Measurements from ENCODE around the gene CPB2. TPM values are rescaled to one million over a fixed set of nuclear protein-coding genes. Genes with fewer than 3 reads are reported as not detected.

CPB2 gene
- total and polyA plus RNA-seq, 2 donors, result 0.05 to 0.16 TPM

DNA sequence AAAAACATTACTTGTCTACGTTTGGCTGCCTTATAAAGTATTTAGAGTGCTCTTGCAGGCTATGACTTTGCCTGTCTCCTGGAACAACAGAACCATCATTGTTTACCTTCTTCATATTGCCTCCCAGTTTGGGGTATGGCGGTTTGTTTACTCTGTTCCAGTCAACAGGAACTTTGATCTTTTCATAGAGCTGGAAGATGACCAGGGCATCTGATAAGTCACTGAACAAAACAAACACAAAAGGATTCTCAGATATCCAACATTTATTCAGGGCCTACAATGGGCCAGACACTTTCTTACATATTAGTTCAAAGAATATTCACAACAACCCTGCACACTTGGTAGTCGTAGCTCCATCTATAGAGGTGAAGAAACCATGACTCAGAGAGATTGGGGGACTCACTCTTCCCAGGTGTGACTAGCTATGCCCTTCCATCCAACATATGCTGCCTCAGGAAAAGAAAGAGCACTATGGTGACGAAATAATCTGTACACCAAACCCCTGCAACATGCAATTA is 38.4 kb upstream of the CPB2 start:
- no peak overlapping the region for H3K27ac ChIP-seq (ENCODE audit: low read depth in 1 of 2, low read length in 1 of 2)
- H3K9me3 ChIP-seq (ENCODE audit: control insufficient read depth in 2 of 2, insufficient read depth in 1 of 2, low read length in 1 of 2), result no peaks in the 10 kb centered on the region
- WGBS, result 97% methylated on average over 4 of the region's 4 CpGs
- H3K4me1 ChIP-seq (ENCODE audit: control insufficient read depth in 2 of 2, insufficient read depth in 2 of 2, low read length in 2 of 2), result peaks cover 0 to 3% of the 10 kb centered on the region in 2 donors
- DNase-seq (ENCODE audit: low read depth in 6 of 9, low spot score in 9 of 9), result no peak
- H3K36me3 ChIP-seq (ENCODE audit: control insufficient read depth in 2 of 2, insufficient read depth in 2 of 2, low read length in 1 of 2), result peaks cover 54 to 89% of the 10 kb centered on the region in 2 donors
- no peak overlapping the region for H3K4me3 ChIP-seq (ENCODE audit: low read length in 2 of 2)
- no peaks in the 10 kb centered on the region for H3K27me3 ChIP-seq (ENCODE audit: control insufficient read depth in 2 of 2, insufficient read depth in 1 of 2, low read length in 1 of 2)

DNA sequence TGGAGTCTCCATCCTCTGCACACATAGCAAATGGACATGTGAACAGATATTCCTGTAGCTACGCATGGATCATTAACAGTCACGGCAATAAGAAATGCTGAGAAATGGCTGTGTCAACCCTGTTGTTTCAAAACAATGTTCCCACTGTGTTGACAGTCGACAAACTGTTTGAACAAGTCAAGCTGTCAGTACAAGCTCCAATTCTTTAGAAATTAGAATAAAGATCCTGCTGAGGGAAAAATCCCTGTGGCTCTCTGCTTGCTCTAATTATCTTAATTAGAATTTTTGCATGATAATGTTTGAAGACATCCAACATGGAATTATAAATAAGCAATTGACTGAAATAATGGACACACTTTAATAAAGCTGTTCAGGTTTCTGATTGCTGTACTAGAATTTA is 37.9 kb upstream of the CPB2 start:
- Histone ChIP-seq H3K4me1 (ENCODE audit: control insufficient read depth in 2 of 2, insufficient read depth in 2 of 2, low read length in 2 of 2) (no peaks in the 10 kb centered on the region), H3K27ac (ENCODE audit: low read depth in 1 of 2, low read length in 1 of 2) (no peak overlapping the region), H3K36me3 (ENCODE audit: control insufficient read depth in 2 of 2, insufficient read depth in 2 of 2, low read length in 1 of 2) (peaks cover 55 to 89% of the 10 kb centered on the region in 2 donors), H3K9me3 (ENCODE audit: control insufficient read depth in 2 of 2, insufficient read depth in 1 of 2, low read length in 1 of 2) (no peaks in the 10 kb centered on the region), H3K27me3 (ENCODE audit: control insufficient read depth in 2 of 2, insufficient read depth in 1 of 2, low read length in 1 of 2) (no peaks in the 10 kb centered on the region), H3K4me3 (ENCODE audit: low read length in 2 of 2) (no peak overlapping the region)
- DNase-seq (ENCODE audit: low read depth in 6 of 9, low spot score in 9 of 9), result no peak
- 95% methylated on average over 3 of the region's 3 CpGs for WGBS

DNA sequence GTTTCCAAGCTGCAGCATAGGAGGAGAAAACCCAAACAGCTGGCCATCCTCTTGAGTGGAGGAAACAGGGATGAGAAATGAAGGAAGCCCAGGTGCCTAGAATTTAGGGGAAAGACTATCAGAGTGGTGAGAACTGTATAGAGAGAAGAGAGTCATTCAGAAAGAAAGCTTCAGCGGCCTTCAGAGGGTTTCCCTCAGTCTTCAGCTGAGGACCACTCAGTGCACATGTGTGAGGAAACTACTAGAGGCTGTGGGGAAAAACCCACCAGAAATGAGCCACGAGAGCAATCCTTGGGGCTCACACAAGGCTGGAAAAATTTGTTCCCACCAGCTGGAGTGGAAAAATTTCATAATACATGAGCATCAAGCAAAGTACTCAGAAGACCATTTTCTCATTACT is 35.2 kb upstream of the CPB2 start:
- H3K9me3 ChIP-seq (ENCODE audit: control insufficient read depth in 2 of 2, insufficient read depth in 1 of 2, low read length in 1 of 2), result no peaks in the 10 kb centered on the region
- no peaks in the 10 kb centered on the region for H3K27me3 ChIP-seq (ENCODE audit: control insufficient read depth in 2 of 2, insufficient read depth in 1 of 2, low read length in 1 of 2)
- H3K36me3 ChIP-seq (ENCODE audit: control insufficient read depth in 2 of 2, insufficient read depth in 2 of 2, low read length in 1 of 2), result peaks cover 67 to 93% of the 10 kb centered on the region in 2 donors
- DNase-seq (ENCODE audit: low read depth in 6 of 9, low spot score in 9 of 9), result no peak
- H3K4me3 ChIP-seq (ENCODE audit: low read length in 2 of 2), result no peak overlapping the region
- no peak overlapping the region for H3K27ac ChIP-seq (ENCODE audit: low read depth in 1 of 2, low read length in 1 of 2)
- H3K4me1 ChIP-seq (ENCODE audit: control insufficient read depth in 2 of 2, insufficient read depth in 2 of 2, low read length in 2 of 2), result peaks cover 0 to 3% of the 10 kb centered on the region in 2 donors
- 93% methylated on average over 2 of the region's 2 CpGs for WGBS

DNA sequence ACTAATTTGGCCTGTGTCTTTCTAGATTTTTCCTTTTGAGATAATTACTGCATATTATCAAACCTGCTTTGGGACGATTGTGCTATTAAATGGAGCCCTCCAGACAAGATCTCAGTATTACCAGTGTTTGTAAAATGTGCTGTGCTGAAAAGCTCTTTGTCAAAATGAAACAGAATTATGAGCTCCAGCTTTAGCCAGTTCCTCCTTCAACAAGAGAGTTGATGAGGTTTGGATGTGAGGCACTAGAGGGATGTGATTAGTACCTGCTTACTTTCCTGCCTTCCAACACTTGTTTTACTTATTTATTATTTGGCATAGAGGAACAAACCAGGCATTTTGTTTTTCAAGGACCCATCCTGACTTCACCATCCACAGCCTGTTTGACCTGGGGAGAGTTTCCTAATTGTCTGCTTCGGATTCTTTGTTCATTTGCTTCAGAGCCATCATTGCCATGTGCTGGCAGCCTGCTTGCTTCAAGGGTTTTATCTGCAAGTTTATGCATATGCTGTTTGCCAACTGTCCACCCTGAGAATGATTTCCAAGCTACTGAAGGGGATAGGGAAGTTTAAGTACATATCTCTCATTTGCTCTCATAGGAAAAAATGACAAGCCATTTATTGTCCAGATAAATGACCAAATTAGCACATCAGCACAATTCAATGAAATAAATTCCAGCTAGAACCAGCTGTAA is 32.9 kb upstream of the CPB2 start:
- Histone ChIP-seq H3K27ac (ENCODE audit: low read depth in 1 of 2, low read length in 1 of 2) (no peak overlapping the region), H3K9me3 (ENCODE audit: control insufficient read depth in 2 of 2, insufficient read depth in 1 of 2, low read length in 1 of 2) (no peaks in the 10 kb centered on the region), H3K4me3 (ENCODE audit: low read length in 2 of 2) (no peak overlapping the region), H3K36me3 (ENCODE audit: control insufficient read depth in 2 of 2, insufficient read depth in 2 of 2, low read length in 1 of 2) (peaks cover 58 to 92% of the 10 kb centered on the region in 2 donors), H3K4me1 (ENCODE audit: control insufficient read depth in 2 of 2, insufficient read depth in 2 of 2, low read length in 2 of 2) (peaks cover 0 to 6% of the 10 kb centered on the region in 2 donors), H3K27me3 (ENCODE audit: control insufficient read depth in 2 of 2, insufficient read depth in 1 of 2, low read length in 1 of 2) (no peaks in the 10 kb centered on the region)
- no peak for DNase-seq (ENCODE audit: low read depth in 6 of 9, low spot score in 9 of 9)
- WGBS, result 97% methylated on average over 2 of the region's 2 CpGs

DNA sequence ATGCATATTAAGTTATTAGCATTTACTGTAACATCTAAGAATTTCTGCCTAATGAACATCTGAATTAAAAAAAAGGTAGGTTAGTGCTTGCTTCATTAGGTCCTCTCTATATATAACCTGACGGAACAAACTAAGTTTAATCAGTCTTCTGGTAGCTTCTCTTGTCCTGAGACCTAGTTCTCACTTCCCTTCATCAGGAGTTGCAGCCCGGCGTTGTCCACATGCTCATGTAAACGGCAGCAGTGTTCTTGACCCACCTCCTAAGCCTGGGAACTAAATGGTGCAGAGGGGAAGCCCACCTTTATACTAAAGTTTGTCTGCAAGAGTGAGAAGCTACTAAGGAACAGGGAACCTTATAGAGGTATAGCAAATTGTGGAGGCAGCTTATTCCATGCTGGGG is 31.9 kb upstream of the CPB2 start:
- WGBS, result 96% methylated on average over 4 of the region's 4 CpGs
- peaks cover 66 to 95% of the 10 kb centered on the region in 2 donors for H3K36me3 ChIP-seq (ENCODE audit: control insufficient read depth in 2 of 2, insufficient read depth in 2 of 2, low read length in 1 of 2)
- no peak for DNase-seq (ENCODE audit: low read depth in 6 of 9, low spot score in 9 of 9)

DNA sequence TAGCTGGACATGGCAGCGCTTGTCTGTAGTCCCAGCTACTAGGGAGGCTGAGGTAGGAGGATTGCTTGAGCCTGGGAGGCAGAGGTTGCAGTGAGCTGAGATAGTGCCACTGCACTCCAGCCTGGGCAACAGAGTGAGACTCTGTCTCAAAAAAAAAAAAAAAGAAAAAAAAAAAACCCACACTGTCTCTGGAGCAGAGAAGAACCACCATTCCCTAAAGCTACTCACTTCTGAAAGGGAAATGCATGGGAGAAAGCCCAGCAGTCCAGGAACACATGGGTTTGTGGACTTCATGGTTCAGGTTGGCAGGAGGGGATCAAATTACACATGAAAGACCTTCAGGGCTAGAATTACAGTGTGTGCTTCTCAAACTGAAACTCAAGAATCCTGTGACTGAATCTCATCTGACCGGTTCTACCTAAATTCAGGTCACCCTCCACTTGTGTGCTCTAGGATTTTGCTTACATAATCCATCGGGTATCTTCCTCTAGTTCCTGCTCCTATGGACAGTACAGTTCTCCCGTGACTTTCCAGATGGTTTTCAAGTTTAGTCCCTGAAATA is 30.2 kb upstream of the CPB2 start:
- Histone ChIP-seq H3K9me3 (ENCODE audit: control insufficient read depth in 2 of 2, insufficient read depth in 1 of 2, low read length in 1 of 2) (no peaks in the 10 kb centered on the region), H3K4me1 (ENCODE audit: control insufficient read depth in 2 of 2, insufficient read depth in 2 of 2, low read length in 2 of 2) (peaks cover 0 to 24% of the 10 kb centered on the region in 2 donors), H3K27ac (ENCODE audit: low read depth in 1 of 2, low read length in 1 of 2) (peak overlapping the region; percentile 31 to 55), H3K36me3 (ENCODE audit: control insufficient read depth in 2 of 2, insufficient read depth in 2 of 2, low read length in 1 of 2) (peaks cover 65 to 98% of the 10 kb centered on the region in 2 donors), H3K4me3 (ENCODE audit: low read length in 2 of 2) (no peak overlapping the region), H3K27me3 (ENCODE audit: control insufficient read depth in 2 of 2, insufficient read depth in 1 of 2, low read length in 1 of 2) (no peaks in the 10 kb centered on the region)
- WGBS, result 92% methylated on average over 4 of the region's 4 CpGs
- DNase-seq (ENCODE audit: low read depth in 6 of 9, low spot score in 9 of 9), result peak in 1 of 9 donors; percentile 33

More for the DNA sequence above, 31.9 kb upstream of the CPB2 start:
- Histone ChIP-seq H3K27ac (ENCODE audit: low read depth in 1 of 2, low read length in 1 of 2) (no peak overlapping the region), H3K4me3 (ENCODE audit: low read length in 2 of 2) (no peak overlapping the region), H3K4me1 (ENCODE audit: control insufficient read depth in 2 of 2, insufficient read depth in 2 of 2, low read length in 2 of 2) (peaks cover 0 to 15% of the 10 kb centered on the region in 2 donors), H3K9me3 (ENCODE audit: control insufficient read depth in 2 of 2, insufficient read depth in 1 of 2, low read length in 1 of 2) (no peaks in the 10 kb centered on the region), H3K27me3 (ENCODE audit: control insufficient read depth in 2 of 2, insufficient read depth in 1 of 2, low read length in 1 of 2) (no peaks in the 10 kb centered on the region)

DNA sequence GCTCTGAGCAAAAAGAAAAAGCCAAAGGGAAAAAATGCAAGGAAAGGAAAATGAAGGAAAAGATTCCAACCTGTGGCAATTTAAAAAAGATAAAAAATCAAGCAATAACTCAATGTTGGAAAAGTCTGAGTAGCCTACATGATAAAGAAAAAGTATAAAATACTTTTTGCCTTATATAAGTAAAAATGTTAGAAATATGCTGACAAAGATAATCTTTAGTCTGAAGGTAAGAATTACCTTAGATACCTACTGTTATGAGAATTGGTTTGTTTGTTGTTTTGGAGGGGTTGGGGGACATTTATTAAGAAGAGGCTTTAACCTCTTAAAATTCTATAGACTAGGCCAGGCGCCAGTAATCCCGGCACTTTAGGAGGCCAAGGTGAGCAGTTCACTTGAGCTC is 29.7 kb upstream of the CPB2 start:
- no peak overlapping the region for H3K4me3 ChIP-seq (ENCODE audit: low read length in 2 of 2)
- H3K27me3 ChIP-seq (ENCODE audit: control insufficient read depth in 2 of 2, insufficient read depth in 1 of 2, low read length in 1 of 2), result no peaks in the 10 kb centered on the region
- H3K4me1 ChIP-seq (ENCODE audit: control insufficient read depth in 2 of 2, insufficient read depth in 2 of 2, low read length in 2 of 2), result peaks cover 0 to 29% of the 10 kb centered on the region in 2 donors
- 93% methylated on average over 2 of the region's 2 CpGs for WGBS
- DNase-seq (ENCODE audit: low read depth in 6 of 9, low spot score in 9 of 9), result no peak
- H3K36me3 ChIP-seq (ENCODE audit: control insufficient read depth in 2 of 2, insufficient read depth in 2 of 2, low read length in 1 of 2), result peaks cover 68 to 99% of the 10 kb centered on the region in 2 donors
- no peaks in the 10 kb centered on the region for H3K9me3 ChIP-seq (ENCODE audit: control insufficient read depth in 2 of 2, insufficient read depth in 1 of 2, low read length in 1 of 2)
- H3K27ac ChIP-seq (ENCODE audit: low read depth in 1 of 2, low read length in 1 of 2), result peak overlapping the region in 1 of 2 donors; percentile 55

DNA sequence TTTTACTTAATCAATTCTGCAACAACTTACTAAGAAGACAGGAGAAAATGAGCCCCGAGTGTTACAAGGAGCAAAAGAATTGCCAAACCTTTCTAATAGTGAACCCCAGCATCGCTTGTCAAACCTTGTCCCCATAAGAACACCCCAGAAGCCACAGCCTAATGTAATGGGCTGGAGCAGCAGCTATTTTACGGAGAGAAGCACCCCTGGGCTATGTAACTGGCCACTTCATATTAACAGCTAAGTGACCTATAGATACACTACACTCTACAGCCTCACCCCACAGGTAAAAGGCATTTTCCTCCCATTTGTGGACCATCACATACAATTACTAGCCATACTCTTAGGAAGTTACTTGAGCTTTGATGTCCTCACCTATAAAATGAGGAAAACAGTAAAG is 27.3 kb upstream of the CPB2 start:
- DNase-seq (ENCODE audit: low read depth in 6 of 9, low spot score in 9 of 9), result no peak
- H3K36me3 ChIP-seq (ENCODE audit: control insufficient read depth in 2 of 2, insufficient read depth in 2 of 2, low read length in 1 of 2), result peaks cover 67 to 96% of the 10 kb centered on the region in 2 donors

DNA sequence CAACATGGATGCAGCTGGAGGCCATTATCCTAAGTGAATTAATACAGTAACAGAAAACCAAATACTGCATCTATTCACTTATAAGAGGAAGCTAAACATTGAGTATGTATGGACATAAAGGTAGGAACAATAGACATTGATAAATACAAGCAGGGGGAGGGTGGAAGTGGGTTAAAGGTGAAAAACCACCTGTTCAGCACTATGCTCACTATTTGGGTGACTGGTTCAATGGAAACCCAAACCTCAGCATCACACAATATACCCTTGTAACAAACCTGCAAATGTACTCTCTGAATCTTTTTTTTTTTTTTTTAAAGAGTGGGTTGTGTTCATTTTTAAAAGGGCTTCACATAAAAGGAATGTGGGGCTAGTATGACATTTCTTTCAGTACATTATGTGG is 26.9 kb upstream of the CPB2 start:
- Histone ChIP-seq H3K36me3 (ENCODE audit: control insufficient read depth in 2 of 2, insufficient read depth in 2 of 2, low read length in 1 of 2) (peaks cover 67 to 96% of the 10 kb centered on the region in 2 donors), H3K27me3 (ENCODE audit: control insufficient read depth in 2 of 2, insufficient read depth in 1 of 2, low read length in 1 of 2) (no peaks in the 10 kb centered on the region), H3K9me3 (ENCODE audit: control insufficient read depth in 2 of 2, insufficient read depth in 1 of 2, low read length in 1 of 2) (peaks cover 0 to 2% of the 10 kb centered on the region in 2 donors), H3K27ac (ENCODE audit: low read depth in 1 of 2, low read length in 1 of 2) (peak overlapping the region in 1 of 2 donors; percentile 57), H3K4me1 (ENCODE audit: control insufficient read depth in 2 of 2, insufficient read depth in 2 of 2, low read length in 2 of 2) (peaks cover 0 to 47% of the 10 kb centered on the region in 2 donors), H3K4me3 (ENCODE audit: low read length in 2 of 2) (no peak overlapping the region)
- no peak for DNase-seq (ENCODE audit: low read depth in 6 of 9, low spot score in 9 of 9)

More for the DNA sequence above, 27.3 kb upstream of the CPB2 start:
- H3K27ac ChIP-seq (ENCODE audit: low read depth in 1 of 2, low read length in 1 of 2), result peak overlapping the region in 1 of 2 donors; percentile 57
- H3K27me3 ChIP-seq (ENCODE audit: control insufficient read depth in 2 of 2, insufficient read depth in 1 of 2, low read length in 1 of 2), result no peaks in the 10 kb centered on the region
- H3K4me3 ChIP-seq (ENCODE audit: low read length in 2 of 2), result no peak overlapping the region
- 98% methylated on average over 3 of the region's 3 CpGs for WGBS
- no peaks in the 10 kb centered on the region for H3K9me3 ChIP-seq (ENCODE audit: control insufficient read depth in 2 of 2, insufficient read depth in 1 of 2, low read length in 1 of 2)
- H3K4me1 ChIP-seq (ENCODE audit: control insufficient read depth in 2 of 2, insufficient read depth in 2 of 2, low read length in 2 of 2), result peaks cover 0 to 43% of the 10 kb centered on the region in 2 donors
